CD4-positive, CD25-positive, alpha-beta regulatory T cell (primary cell): ENCODE data around the gene LRRC59. TPM values are rescaled to one million over a fixed set of nuclear protein-coding genes. Genes with fewer than 3 reads are reported as not detected.

Experiments
- ATAC-seq, 2 donors: fragments of 150-1000 bp; cut with Tn5 transposase; one replicate each; pipeline ENCODE4 v1.10.0; 2021; ENCODE audit warnings: low read depth in 2 of 2, moderate number of reproducible peaks in 2 of 2, moderate library complexity in 1 of 2
- DNase-seq, 3 donors: peaks; one replicate each; pipeline versions ENCODE4 v3.0.0 to v3.0.0-alpha.2; 2012 to 2022; ENCODE audit warnings: mixed read lengths in 1 of 3
- H3K27ac ChIP-seq: one replicate; pipeline ENCODE4 v1.7.0; 2013; ENCODE audit warnings: mild to moderate bottlenecking, low read length; ENCODE audit not compliant: insufficient read depth, poor library complexity, severe bottlenecking
- H3K27me3 ChIP-seq: one replicate; pipeline ENCODE4 v1.7.0; 2013; ENCODE audit warnings: low read length; ENCODE audit not compliant: control insufficient read depth, insufficient read depth
- H3K36me3 ChIP-seq: one replicate; pipeline ENCODE4 v1.7.0; 2013; ENCODE audit warnings: mild to moderate bottlenecking, low read length, moderate library complexity; ENCODE audit not compliant: control insufficient read depth, insufficient read depth
- H3K4me1 ChIP-seq: 2 replicates; pipeline ENCODE4 v1.7.0; 2013; ENCODE audit warnings: mild to moderate bottlenecking, low read length; ENCODE audit not compliant: insufficient read depth, control insufficient read depth, poor library complexity, severe bottlenecking
- H3K4me3 ChIP-seq: one replicate; pipeline ENCODE4 v1.7.0; 2013; ENCODE audit warnings: low read depth, mild to moderate bottlenecking, low read length, moderate library complexity
- H3K9me3 ChIP-seq, 2 experiments: 1 replicate in 1 of 2; 2 replicates in 1 of 2; pipeline ENCODE4 v1.7.0; 2013; ENCODE audit warnings: low read length in 2 of 2, mild to moderate bottlenecking in 1 of 2, moderate library complexity in 1 of 2; ENCODE audit not compliant: control insufficient read depth in 2 of 2
- H3K27ac Mint-ChIP-seq, 3 donors: one replicate each; pipeline ENCODE4 v1.8.0; 2020 to 2022; ENCODE audit warnings: mild to moderate bottlenecking in 3 of 3, mixed read lengths in 3 of 3, moderate library complexity in 2 of 3
- H3K27me3 Mint-ChIP-seq: one replicate; pipeline ENCODE4 v1.8.0; 2022; ENCODE audit warnings: mild to moderate bottlenecking, mixed read lengths
- H3K36me3 Mint-ChIP-seq: one replicate; pipeline ENCODE4 v1.8.0; 2020; ENCODE audit warnings: mixed read lengths
- H3K4me1 Mint-ChIP-seq, 4 donors: one replicate each; pipeline ENCODE4 v1.8.0; 2020 to 2022; ENCODE audit warnings: mixed read lengths in 4 of 4, mild to moderate bottlenecking in 1 of 4
- H3K4me3 Mint-ChIP-seq, 4 donors: one replicate each; pipeline ENCODE4 v1.8.0; 2020 to 2022; ENCODE audit warnings: mild to moderate bottlenecking in 4 of 4, mixed read lengths in 4 of 4, moderate library complexity in 3 of 4
- H3K9me3 Mint-ChIP-seq, 7 donors: one replicate each; pipeline ENCODE4 v1.8.0; 2020 to 2022; ENCODE audit warnings: mixed read lengths in 7 of 7, mild to moderate bottlenecking in 3 of 7, moderate library complexity in 2 of 7
- polyA plus RNA-seq, 4 donors: library from polyadenylated mRNA; unstranded; fragments of 300-500 nt; fragmentation: Illumina TruSeq; gene quantifications; one replicate each; pipeline ENCODE4 v1.2.3, GENCODE V29; 2021
- total RNA-seq: library from RNA; stranded (reverse); gene quantifications from one replicate; pipeline ENCODE4 v1.2.3, GENCODE V29; 2022

LRRC59 gene
- total and polyA plus RNA-seq, 5 donors from 2014 or later, result 17.2 to 49.9 (median 21.2) TPM

DNA sequence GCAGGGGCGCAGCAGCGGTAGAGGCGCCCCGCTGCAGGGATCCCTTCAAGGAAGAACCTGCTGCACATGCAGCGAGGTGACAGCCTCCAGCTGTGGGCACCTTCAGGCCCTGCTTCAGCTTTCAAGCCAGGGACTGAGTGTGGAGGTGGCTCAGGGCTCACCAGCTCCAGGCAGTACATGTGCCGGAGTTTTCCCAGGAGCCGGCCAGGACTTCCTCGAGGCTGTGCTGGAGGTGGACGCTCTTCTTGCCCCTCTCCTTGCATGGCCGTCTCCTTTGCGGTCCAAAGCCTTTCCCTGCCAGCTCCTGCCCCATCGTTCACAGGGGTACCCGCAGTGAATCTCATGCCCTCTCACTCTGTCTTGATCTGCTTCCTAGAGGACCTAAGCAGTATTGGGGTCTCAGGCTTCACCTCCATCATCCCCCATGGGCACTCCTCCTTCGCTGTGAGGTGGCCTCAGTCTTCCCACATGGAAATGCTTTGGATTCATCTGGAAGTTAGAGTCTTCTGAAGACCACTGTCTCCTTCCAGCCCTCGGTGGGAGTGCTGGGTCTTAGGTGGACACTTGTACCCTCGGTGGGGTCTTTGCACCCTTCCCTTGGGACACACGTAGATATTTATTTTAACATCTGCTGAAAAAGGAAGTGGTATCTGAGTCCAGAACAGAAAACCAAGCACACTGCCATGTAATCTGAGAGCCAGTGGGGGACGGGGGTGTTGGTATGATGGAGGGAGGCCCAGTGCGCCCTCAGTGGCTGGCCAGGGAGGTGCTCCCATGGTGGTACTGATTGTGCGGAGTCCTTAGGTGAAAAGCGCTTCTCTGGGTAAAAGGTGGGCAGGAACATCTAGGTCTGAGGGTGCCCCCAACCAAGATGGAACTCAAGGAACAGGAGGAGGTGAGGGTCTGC, 44.4 kb downstream of the LRRC59 start:
- Mint-ChIP-seq H3K9me3 (no peaks in the 10 kb centered on the region), H3K36me3 (peaks cover 10% of the 10 kb centered on the region)
- no peak for DNase-seq

DNA sequence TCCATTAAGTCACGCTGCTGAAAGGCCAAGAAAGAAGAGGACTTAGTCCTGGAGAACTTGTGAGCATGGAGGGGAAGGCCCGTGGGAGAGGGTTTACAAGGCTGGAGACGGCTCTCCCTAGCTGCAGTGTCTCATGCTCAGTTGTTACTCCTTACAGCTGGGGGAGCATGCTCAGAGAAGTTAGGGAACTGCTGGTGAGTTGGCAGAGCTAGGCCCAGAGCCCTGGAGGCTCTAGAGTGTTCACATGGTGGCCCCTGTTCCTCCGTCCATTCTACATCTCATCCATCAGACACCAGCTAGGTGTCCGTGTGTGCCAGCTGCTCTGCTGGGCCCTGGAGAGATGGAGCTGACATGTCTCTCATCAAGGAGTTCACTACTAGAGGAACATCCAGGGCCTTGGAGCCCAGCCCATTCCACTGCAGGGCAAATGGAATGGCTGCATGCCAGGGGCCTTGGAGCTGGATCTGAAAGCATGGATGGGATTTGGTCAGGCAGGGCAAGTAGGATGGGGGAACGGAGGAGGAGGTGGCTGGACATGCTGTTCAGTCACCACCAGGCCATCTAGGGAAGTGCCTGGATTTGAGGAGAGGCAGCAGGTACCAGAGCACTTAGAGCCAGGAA, 45.1 kb downstream of the LRRC59 start:
- Histone ChIP-seq H3K9me3 (no peaks in the 10 kb centered on the region), H3K27ac (no peak overlapping the region), H3K27me3 (no peaks in the 10 kb centered on the region), H3K36me3 (peaks cover 31% of the 10 kb centered on the region), H3K4me1 (peaks cover 6% of the 10 kb centered on the region), H3K4me3 (no peak overlapping the region)
- H3K27me3 Mint-ChIP-seq, result no peaks in the 10 kb centered on the region
- peak overlapping the region in 1 of 3 donors; percentile 26 for H3K27ac Mint-ChIP-seq
- ATAC-seq, result no peak
- H3K4me1 Mint-ChIP-seq, result peaks cover 5 to 39% (median 25%) of the 10 kb centered on the region in 4 donors
- H3K4me3 Mint-ChIP-seq, result peak overlapping the region in 2 of 4 donors; percentile 38 to 48
- peaks cover 10% of the 10 kb centered on the region for H3K36me3 Mint-ChIP-seq
- no peaks in the 10 kb centered on the region for H3K9me3 Mint-ChIP-seq
- DNase-seq, result no peak

More for the DNA sequence above, 44.4 kb downstream of the LRRC59 start:
- no peak overlapping the region for H3K4me3 ChIP-seq
- Mint-ChIP-seq H3K4me1 (peaks cover 5 to 31% (median 19%) of the 10 kb centered on the region in 4 donors), H3K27me3 (no peaks in the 10 kb centered on the region), H3K27ac (no peak overlapping the region), H3K4me3 (peak overlapping the region in 1 of 4 donors; percentile 48)
- H3K27ac ChIP-seq, result no peak overlapping the region
- no peaks in the 10 kb centered on the region for H3K27me3 ChIP-seq
- H3K36me3 ChIP-seq, result peaks cover 33% of the 10 kb centered on the region
- no peaks in the 10 kb centered on the region for H3K9me3 ChIP-seq
- H3K4me1 ChIP-seq, result no peaks in the 10 kb centered on the region
- no peak for ATAC-seq

DNA sequence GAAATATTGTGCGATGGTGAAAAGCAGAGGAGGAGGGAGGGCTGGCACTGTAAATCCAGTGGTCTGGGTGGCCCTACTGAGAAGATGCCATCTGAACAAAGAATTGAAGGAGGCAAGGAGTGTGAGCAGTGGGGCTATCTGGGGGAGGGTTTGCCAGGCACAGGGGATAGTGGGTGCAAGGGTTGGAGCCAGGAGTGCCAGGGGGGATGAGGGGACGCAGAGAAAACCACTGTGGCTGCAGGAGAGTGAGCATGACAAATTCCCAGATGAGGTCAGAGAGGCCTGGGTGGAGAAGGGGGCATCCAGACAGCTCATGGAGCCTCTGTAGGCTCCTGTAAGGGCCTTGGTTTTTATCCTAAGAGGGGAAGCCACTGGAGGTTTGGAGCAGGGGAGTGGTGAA, 46.6 kb downstream of the LRRC59 start:
- Mint-ChIP-seq H3K36me3 (peaks cover 10% of the 10 kb centered on the region), H3K27ac (peak overlapping the region in 2 of 3 donors; percentile 30 to 59), H3K27me3 (no peaks in the 10 kb centered on the region), H3K9me3 (peaks cover 0 to 2% (median 0%) of the 10 kb centered on the region in 7 donors), H3K4me3 (peak overlapping the region in 2 of 4 donors; percentile 48 to 86), H3K4me1 (peaks cover 5 to 47% (median 26%) of the 10 kb centered on the region in 4 donors)
- Histone ChIP-seq H3K27ac (no peak overlapping the region), H3K4me3 (no peak overlapping the region), H3K9me3 (no peaks in the 10 kb centered on the region), H3K36me3 (peaks cover 16% of the 10 kb centered on the region), H3K27me3 (no peaks in the 10 kb centered on the region), H3K4me1 (peaks cover 15% of the 10 kb centered on the region)
- DNase-seq (no peak), ATAC-seq (no peak)

DNA sequence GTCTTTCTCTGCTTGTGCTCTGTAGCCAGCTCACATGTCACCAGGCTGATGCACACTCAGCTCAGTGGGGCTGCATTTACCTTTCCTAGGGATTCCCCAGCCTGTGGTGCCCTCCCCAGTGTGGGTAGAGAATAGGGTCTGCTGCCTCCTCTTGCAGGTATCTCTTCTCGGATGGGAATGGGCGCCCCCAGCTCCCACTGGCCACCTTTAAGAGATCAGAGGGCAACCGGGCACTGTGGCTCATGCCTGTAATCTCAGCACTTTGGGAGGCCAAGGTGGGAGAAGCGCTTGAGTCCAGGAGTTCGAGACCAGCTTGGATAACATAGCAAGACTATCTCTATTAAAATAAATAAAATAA, 48.1 kb downstream of the LRRC59 start:
- peaks cover 0 to 2% (median 0%) of the 10 kb centered on the region in 7 donors for H3K9me3 Mint-ChIP-seq
- DNase-seq (no peak), ATAC-seq (no peak)
- no peaks in the 10 kb centered on the region for H3K27me3 Mint-ChIP-seq
- peaks cover 5 to 54% (median 26%) of the 10 kb centered on the region in 4 donors for H3K4me1 Mint-ChIP-seq
- peak overlapping the region in 3 of 4 donors; percentile 41 to 92 (median 82) for H3K4me3 Mint-ChIP-seq
- Histone ChIP-seq H3K36me3 (peaks cover 2% of the 10 kb centered on the region), H3K27me3 (no peaks in the 10 kb centered on the region), H3K4me1 (peaks cover 26% of the 10 kb centered on the region), H3K9me3 (no peaks in the 10 kb centered on the region), H3K4me3 (no peak overlapping the region), H3K27ac (no peak overlapping the region)
- peak overlapping the region in 1 of 3 donors; percentile 94 for H3K27ac Mint-ChIP-seq
- peaks cover 10% of the 10 kb centered on the region for H3K36me3 Mint-ChIP-seq

DNA sequence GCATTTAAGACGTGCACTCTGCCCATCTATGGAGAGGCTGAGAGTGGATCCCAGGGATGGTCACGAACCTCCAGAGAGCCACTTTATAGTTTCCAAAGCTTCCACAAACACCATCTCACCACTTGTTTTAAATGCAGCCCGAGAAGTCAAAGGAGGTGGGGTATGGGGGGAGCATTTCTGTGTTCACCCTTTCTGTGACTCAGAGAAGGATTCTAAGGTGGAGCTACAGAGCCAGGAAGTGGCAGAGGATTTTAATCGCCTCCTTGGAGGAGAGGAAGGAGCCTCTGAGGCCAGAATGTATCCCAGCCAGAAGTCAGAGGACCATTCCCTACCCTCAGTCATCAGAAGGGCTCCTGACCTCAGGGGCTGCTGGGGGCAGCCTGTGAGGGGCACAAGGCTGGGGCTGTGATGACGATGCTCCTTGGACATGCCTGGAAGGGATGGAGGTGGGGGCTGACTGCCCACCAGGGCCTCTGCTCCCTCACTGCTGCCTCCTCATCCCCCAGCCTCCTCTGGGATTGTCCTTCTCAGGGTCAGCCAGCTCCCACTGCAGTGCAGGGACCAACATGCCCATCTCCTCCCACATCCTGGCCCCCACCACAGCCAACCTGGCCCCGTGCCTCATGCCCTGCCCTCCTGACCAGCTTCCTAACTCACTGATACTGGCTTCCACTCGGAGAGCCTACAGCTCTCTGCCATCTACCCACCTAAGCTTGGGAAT, 48.6 kb downstream of the LRRC59 start:
- peaks cover 2% of the 10 kb centered on the region for H3K36me3 ChIP-seq
- DNase-seq (no peak), ATAC-seq (no peak)
- Mint-ChIP-seq H3K36me3 (peaks cover 10% of the 10 kb centered on the region), H3K4me3 (peak overlapping the region; percentile 9 to 92 (median 92)), H3K4me1 (peaks cover 5 to 54% (median 26%) of the 10 kb centered on the region in 4 donors), H3K27me3 (no peaks in the 10 kb centered on the region), H3K9me3 (peaks cover 0 to 2% (median 0%) of the 10 kb centered on the region in 7 donors), H3K27ac (peak overlapping the region in 2 of 3 donors; percentile 81 to 94)
- no peaks in the 10 kb centered on the region for H3K9me3 ChIP-seq
- no peaks in the 10 kb centered on the region for H3K27me3 ChIP-seq
- H3K4me1 ChIP-seq, result peaks cover 26% of the 10 kb centered on the region
- H3K4me3 ChIP-seq, result no peak overlapping the region
- no peak overlapping the region for H3K27ac ChIP-seq

DNA sequence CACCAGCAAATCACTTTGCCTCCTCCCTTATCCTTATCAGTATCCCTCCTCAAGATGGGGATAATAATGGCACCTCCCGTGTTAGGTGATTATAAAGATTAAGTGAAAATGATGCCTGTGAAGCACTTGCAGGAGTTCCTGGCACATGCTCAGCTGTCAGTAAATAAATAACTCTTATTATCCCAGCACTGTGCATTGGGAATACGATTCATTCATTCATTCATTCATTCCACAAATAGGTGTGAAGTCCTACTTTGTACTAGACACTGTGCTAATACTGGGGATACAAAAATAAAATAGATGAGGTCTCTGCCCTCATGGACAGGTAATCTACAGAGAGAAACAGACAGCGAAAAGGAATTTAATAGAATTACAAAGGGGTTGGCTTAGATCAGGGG, 49.4 kb downstream of the LRRC59 start:
- peaks cover 10% of the 10 kb centered on the region for H3K36me3 Mint-ChIP-seq
- H3K27me3 Mint-ChIP-seq, result no peaks in the 10 kb centered on the region
- peak overlapping the region; percentile 85 to 92 (median 92) for H3K4me3 Mint-ChIP-seq
- H3K4me1 ChIP-seq, result peaks cover 26% of the 10 kb centered on the region
- no peaks in the 10 kb centered on the region for H3K9me3 ChIP-seq
- no peaks in the 10 kb centered on the region for H3K36me3 ChIP-seq
- peaks cover 5 to 54% (median 26%) of the 10 kb centered on the region in 4 donors for H3K4me1 Mint-ChIP-seq
- H3K27ac Mint-ChIP-seq, result peak overlapping the region in 2 of 3 donors; percentile 81 to 94
- H3K27ac ChIP-seq, result no peak overlapping the region
- peaks cover 0 to 2% (median 0%) of the 10 kb centered on the region in 7 donors for H3K9me3 Mint-ChIP-seq
- no peak for ATAC-seq
- no peaks in the 10 kb centered on the region for H3K27me3 ChIP-seq
- no peak for DNase-seq
- H3K4me3 ChIP-seq, result no peak overlapping the region

DNA sequence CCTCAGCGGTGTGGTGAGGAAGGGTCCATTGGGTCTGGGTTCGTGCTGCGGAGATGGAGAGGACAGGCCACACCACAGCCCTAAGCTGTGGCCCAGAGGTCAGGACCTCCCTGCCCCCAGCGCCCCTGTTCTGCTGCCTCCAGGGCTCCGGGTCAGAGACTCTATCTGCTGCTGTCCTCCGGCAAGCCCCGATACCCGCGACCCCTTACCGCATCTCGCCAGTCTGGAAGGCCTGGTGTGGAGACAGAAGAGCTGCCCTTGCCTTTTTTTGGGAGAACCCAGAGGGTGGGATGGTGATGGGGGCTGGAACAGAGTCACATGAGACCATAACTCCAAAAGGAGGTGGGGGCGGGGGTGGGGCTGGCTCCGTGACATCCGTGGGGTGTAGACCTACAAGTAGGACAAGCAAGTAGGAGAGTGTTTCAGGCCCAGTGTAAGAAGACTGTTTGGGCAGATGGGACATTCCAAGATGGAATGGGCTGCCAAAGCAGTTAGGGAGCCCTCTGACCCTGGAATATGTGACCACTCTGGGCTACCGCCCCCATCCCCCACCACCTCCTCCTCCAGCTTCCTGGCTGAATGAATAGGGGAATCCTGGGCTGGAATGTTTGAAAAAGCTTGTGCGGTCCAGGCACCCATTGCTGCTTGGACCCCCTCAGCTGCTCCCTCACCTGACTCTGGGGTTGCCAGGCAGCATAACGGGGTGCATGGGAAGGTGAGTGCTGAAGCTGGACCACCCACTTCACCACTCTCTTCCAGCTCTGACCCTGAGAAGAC, 50.0 kb downstream of the LRRC59 start:
- no peaks in the 10 kb centered on the region for H3K27me3 ChIP-seq
- H3K9me3 Mint-ChIP-seq, result peaks cover 0 to 2% (median 0%) of the 10 kb centered on the region in 7 donors
- DNase-seq (no peak), ATAC-seq (no peak)
- H3K9me3 ChIP-seq, result no peaks in the 10 kb centered on the region
- peak overlapping the region; percentile 51 for H3K27ac ChIP-seq
- H3K4me1 Mint-ChIP-seq, result peaks cover 5 to 53% (median 25%) of the 10 kb centered on the region in 4 donors
- peak overlapping the region; percentile 85 to 92 (median 92) for H3K4me3 Mint-ChIP-seq
- H3K4me3 ChIP-seq, result peak overlapping the region; percentile 71
- no peaks in the 10 kb centered on the region for H3K36me3 ChIP-seq
- H3K27me3 Mint-ChIP-seq, result no peaks in the 10 kb centered on the region
- peak overlapping the region; percentile 38 to 95 (median 94) for H3K27ac Mint-ChIP-seq
- H3K36me3 Mint-ChIP-seq, result peaks cover 10% of the 10 kb centered on the region
- H3K4me1 ChIP-seq, result peaks cover 26% of the 10 kb centered on the region
